Ovary (tissue), 3 donors: ENCODE measurements around the gene TSHZ3.

Experiments
- CTCF ChIP-seq, 3 donors: fragments of 450-650 bp in 2 of 3; fragments of 200-600 bp in 1 of 3; IDR thresholded peaks; one replicate each; pipeline versions ENCODE4 v1.5.1 to v1.8.0; 2016 to 2022; ENCODE audit warnings: antibody characterized with exemption in 3 of 3, mild to moderate bottlenecking in 1 of 3
- POLR2A ChIP-seq: fragments of 450-650 bp; IDR thresholded peaks from one replicate; pipeline ENCODE4 v1.6.1; 2017; ENCODE audit warnings: antibody characterized with exemption, mild to moderate bottlenecking, moderate library complexity
- donor health status: DM: no; HTN: no; CAD: no.

GRCh38 chr19:31254611-31255010 lies 94.6 kb downstream of the TSHZ3 start:
- TF ChIP-seq CTCF (IDR thresholded peaks at IDR 0.05) (no peak), POLR2A (no peak)
